Measurements from ENCODE around the gene UBE2D4. TPM values are rescaled to one million over a fixed set of nuclear protein-coding genes. Genes with fewer than 3 reads are reported as not detected.

Gene UBE2D4
- total and polyA plus RNA-seq, 9 of the 15 experiments (the other 6 are each of a cell fraction or from before 2014, with no cell fraction given), result 3.3 to 16.2 (median 7.5) TPM

- peak; percentile 63; the same call in 1 of the 2 replicates for TF ChIP-seq NKRF (IDR thresholded peaks at IDR 0.05; ENCODE audit: borderline replicate concordance)
- TF ChIP-seq RNF2 (IDR thresholded peaks at IDR 0.05), result no peak
- TF ChIP-seq TBL1XR1 (IDR thresholded peaks at IDR 0.05; ENCODE audit: low read length in 2 of 2), result no peak
- TF ChIP-seq NR2C2 (CRISPR knock-in tag; IDR thresholded peaks at IDR 0.05), result no peak
- no peak for TF ChIP-seq NR2C2 (tag; IDR thresholded peaks at IDR 0.05)
- TF ChIP-seq GTF2B (IDR thresholded peaks at IDR 0.05; ENCODE audit: extremely low read depth, insufficient read length), result no peak
- TF ChIP-seq EHMT2 (IDR thresholded peaks at IDR 0.05), result peak; percentile 60; the same call in 1 of the 2 replicates
- no peak for TF ChIP-seq PPARD (CRISPR knock-in tag; IDR thresholded peaks at IDR 0.05)
- no peak; the same call in 1 of the 2 replicates for TF ChIP-seq FOXP1 (CRISPR knock-in tag; IDR thresholded peaks at IDR 0.05)
- no peak for TF ChIP-seq NCOA2 (IDR thresholded peaks at IDR 0.05; ENCODE audit: partially characterized antibody in 2 of 2)
- TF ChIP-seq GATA2 (CRISPR knock-in tag; IDR thresholded peaks at IDR 0.05), result no peak
- no peak for TF ChIP-seq CREB5 (CRISPR knock-in tag; IDR thresholded peaks at IDR 0.05)
- no peak for TF ChIP-seq ARID4B (CRISPR knock-in tag; IDR thresholded peaks at IDR 0.05)
- TF ChIP-seq ZNF79 (CRISPR knock-in tag; IDR thresholded peaks at IDR 0.05; ENCODE audit: low read depth), result no peak
- TF ChIP-seq SMARCA5 (IDR thresholded peaks at IDR 0.05), result no peak
- TF ChIP-seq ADNP (tag; IDR thresholded peaks at IDR 0.05), result no peak
- no peak for TF ChIP-seq ZNF140 (CRISPR knock-in tag; IDR thresholded peaks at IDR 0.05)
- TF ChIP-seq NONO (IDR thresholded peaks at IDR 0.05; ENCODE audit: low read depth in 2 of 2, low read length in 1 of 2), result peak in 1 of 2 experiments; percentile 21; a peak in 1 of 4 replicates
- no peak for TF ChIP-seq SAFB (IDR thresholded peaks at IDR 0.05; ENCODE audit: borderline replicate concordance, low read depth, low read length)
- TF ChIP-seq RFX1 (IDR thresholded peaks at IDR 0.05), result no peak
Observed at GRCh38 chr7:43926798-43927123, 525 bp downstream of the UBE2D4 start (continued).
